ENCODE measurements around the gene TBC1D10B.

GRCh38 chr16:30397056-30397455 lies 26.8 kb upstream of the TBC1D10B start:
- no peak for TF ChIP-seq CTCF (IDR thresholded peaks at IDR 0.05)
- no peak for TF ChIP-seq POLR2A (IDR thresholded peaks at IDR 0.05)
